Neural cell (in vitro differentiated cells): ENCODE data around the gene HSPBAP1. TPM values are rescaled to one million over a fixed set of nuclear protein-coding genes. Genes with fewer than 3 reads are reported as not detected.
"Not testable (repeated sequence)": the region's sequence is repeated elsewhere in the genome, so short reads cannot be mapped to it uniquely, and the experiment has no call there.

Source experiments
- H2AFZ ChIP-seq: fragments of 200-600, 300-800 bp; sonication (generic), shearing (Covaris generic); 2 replicates; pipeline ENCODE4 v1.6.0; 2014; ENCODE audit warnings: low read depth, mild to moderate bottlenecking, antibody characterized with exemption, low read length, moderate library complexity
- H3F3A ChIP-seq: fragments of 200-600 bp; shearing (Covaris generic); 2 replicates; pipeline ENCODE4 v1.6.1; 2016; ENCODE audit warnings: mild to moderate bottlenecking, moderate library complexity, mixed read lengths, antibody characterized with exemption, low read length; ENCODE audit not compliant: insufficient read depth, poor library complexity, severe bottlenecking
- H3K27ac ChIP-seq: fragments of 200-600, 300-800 bp; sonication (generic), shearing (Covaris generic); 2 replicates; pipeline ENCODE4 v1.5.1; 2014; ENCODE audit warnings: mild to moderate bottlenecking, low read length, moderate library complexity
- H3K27me3 ChIP-seq: fragments of 300-800, 200-600 bp; sonication (generic), shearing (Covaris generic); 2 replicates; pipeline ENCODE4 v1.6.0; 2014; ENCODE audit warnings: mild to moderate bottlenecking, low read depth, low read length, moderate library complexity; ENCODE audit not compliant: insufficient read depth
- H3K36me3 ChIP-seq: fragments of 300-800, 200-600 bp; sonication (generic), shearing (Covaris generic); 2 replicates; pipeline ENCODE4 v1.5.1; 2014; ENCODE audit warnings: mild to moderate bottlenecking, antibody characterized with exemption, low read length, moderate library complexity; ENCODE audit not compliant: insufficient read depth
- H3K4me2 ChIP-seq: fragments of 300-800, 200-600 bp; sonication (generic), shearing (Covaris generic); 2 replicates; pipeline ENCODE4 v1.6.0; 2014; ENCODE audit warnings: mild to moderate bottlenecking, low read length
- H3K4me3 ChIP-seq: fragments of 300-800, 200-600 bp; sonication (generic), shearing (Covaris generic); 2 replicates; pipeline ENCODE4 v1.5.1; 2014; ENCODE audit warnings: mild to moderate bottlenecking, low read length, moderate library complexity
- H3K79me2 ChIP-seq: fragments of 200-600 bp; shearing (Covaris generic); replicated peaks from 2 replicates; pipeline ENCODE4 v1.6.0; 2014; ENCODE audit warnings: mild to moderate bottlenecking, low read length, moderate library complexity; ENCODE audit not compliant: insufficient read depth
- H3K9ac ChIP-seq: fragments of 300-800, 200-600 bp; sonication (generic), shearing (Covaris generic); 2 replicates; pipeline ENCODE4 v1.6.1; 2016; ENCODE audit warnings: mild to moderate bottlenecking, low read length, mixed read lengths
- H3K9me2 ChIP-seq: fragments of 200-600 bp; shearing (Covaris generic); 2 replicates; pipeline ENCODE4 v1.6.1; 2016; ENCODE audit warnings: mild to moderate bottlenecking, low read length, mixed read lengths; ENCODE audit not compliant: insufficient read depth
- H3K9me3 ChIP-seq: fragments of 200-600, 300-800 bp; sonication (generic), shearing (Covaris generic); 2 replicates; pipeline ENCODE4 v1.6.1; 2016; ENCODE audit warnings: mild to moderate bottlenecking, mixed run types, low read length, moderate library complexity, mixed read lengths
- H4K20me1 ChIP-seq: fragments of 200-600 bp; shearing (Covaris generic); 2 replicates; pipeline ENCODE4 v1.6.1; 2016; ENCODE audit warnings: mild to moderate bottlenecking, mixed run types; ENCODE audit not compliant: insufficient read depth
- CTCF ChIP-seq: fragments of 450-650 bp; IDR thresholded peaks from 2 replicates; pipeline ENCODE4 v1.5.1; 2014; ENCODE audit warnings: antibody characterized with exemption, mild to moderate bottlenecking, moderate library complexity; ENCODE audit not compliant: poor library complexity, severe bottlenecking
- MXI1 ChIP-seq: fragments of 450-650 bp; conservative IDR thresholded peaks from 2 replicates; pipeline ENCODE4 v1.6.1; 2014; ENCODE audit warnings: antibody characterized with exemption, mild to moderate bottlenecking; ENCODE audit not compliant: poor library complexity, severe bottlenecking
- POLR2AphosphoS5 ChIP-seq: IDR thresholded peaks from 2 replicates; pipeline ENCODE4 v1.6.1; 2012
- REST ChIP-seq: IDR thresholded peaks from 2 replicates; pipeline ENCODE4 v1.6.1; 2012; ENCODE audit warnings: borderline replicate concordance
- SMC3 ChIP-seq: fragments of 450-650 bp; conservative IDR thresholded peaks from 2 replicates; pipeline ENCODE4 v1.6.1; 2014; ENCODE audit warnings: antibody characterized with exemption, mild to moderate bottlenecking, moderate library complexity; ENCODE audit not compliant: poor library complexity
- TAF1 ChIP-seq: IDR thresholded peaks from 2 replicates; pipeline ENCODE4 v1.6.1; 2012; ENCODE audit warnings: low read depth
- polyA plus RNA-seq: library from polyadenylated mRNA; depleted of rRNA; stranded (reverse); fragments of >200 nt; gene quantifications from 2 replicates; pipeline ENCODE4 v1.2.3, GENCODE V29; 2014

The HSPBAP1 gene
- polyA plus RNA-seq, 1 donor from 2014 or later: 8.6 TPM

- no peaks in the 10 kb centered on the region for H3K27me3 ChIP-seq
- no peak overlapping the region for H3K4me3 ChIP-seq
- no peaks in the 10 kb centered on the region for H4K20me1 ChIP-seq
- H3F3A ChIP-seq: no peaks in the 10 kb centered on the region
- H3K9me2 ChIP-seq: no peaks in the 10 kb centered on the region
- no peak overlapping the region for H3K4me2 ChIP-seq
- H3K79me2 ChIP-seq: no peaks in the 10 kb centered on the region
- no peaks in the 10 kb centered on the region for H3K36me3 ChIP-seq
- H3K27ac ChIP-seq: no peak overlapping the region
- H3K9ac ChIP-seq: no peak overlapping the region
- H2AFZ ChIP-seq: no peak overlapping the region
- TF ChIP-seq POLR2AphosphoS5 (no peak), SMC3 (no peak), REST (no peak), MXI1 (no peak), CTCF (no peak), TAF1 (no peak)
- H3K9me3 ChIP-seq: no peaks in the 10 kb centered on the region
Measured at GRCh38 chr3:122748347-122748746, 45.3 kb downstream of the HSPBAP1 start.

- not testable (repeated sequence) for H3K9me3 ChIP-seq, H3K27ac ChIP-seq, H3K4me2 ChIP-seq, H3K9me2 ChIP-seq, H3K9ac ChIP-seq, H3K79me2 ChIP-seq, H3F3A ChIP-seq, H3K27me3 ChIP-seq, H4K20me1 ChIP-seq, H3K36me3 ChIP-seq, H2AFZ ChIP-seq, H3K4me3 ChIP-seq
Measured at GRCh38 chr3:122747295-122747694, 46.3 kb downstream of the HSPBAP1 start.

- no peak overlapping the region for H3K27ac ChIP-seq
- no peak overlapping the region for H3K4me2 ChIP-seq
- no peak overlapping the region for H3K4me3 ChIP-seq
- H3K79me2 ChIP-seq: no peaks in the 10 kb centered on the region
- H3K9ac ChIP-seq: no peak overlapping the region
- H3K9me2 ChIP-seq: no peaks in the 10 kb centered on the region
- H3K9me3 ChIP-seq: no peaks in the 10 kb centered on the region
- no peaks in the 10 kb centered on the region for H3K27me3 ChIP-seq
- H4K20me1 ChIP-seq: no peaks in the 10 kb centered on the region
- H3K36me3 ChIP-seq: no peaks in the 10 kb centered on the region
- TF ChIP-seq CTCF (no peak), TAF1 (no peak), SMC3 (no peak), MXI1 (no peak)
- no peak overlapping the region for H2AFZ ChIP-seq
- no peaks in the 10 kb centered on the region for H3F3A ChIP-seq
Measured at GRCh38 chr3:122745369-122746021, 48.1 kb downstream of the HSPBAP1 start.
